IPS-15b (cell line): ENCODE data around the gene NAV2.

ENCODE experiments used
- H3K27me3 ChIP-seq: one replicate; pipeline ENCODE4 v1.6.1; 2013; ENCODE audit warnings: low read length; ENCODE audit not compliant: control insufficient read depth, insufficient read depth
- H3K36me3 ChIP-seq: one replicate; pipeline ENCODE4 v1.6.1; 2013; ENCODE audit warnings: low read length; ENCODE audit not compliant: control insufficient read depth, insufficient read depth
- H3K4me1 ChIP-seq: one replicate; pipeline ENCODE4 v1.6.1; 2013; ENCODE audit warnings: mild to moderate bottlenecking, low read length; ENCODE audit not compliant: control insufficient read depth, insufficient read depth
- H3K4me3 ChIP-seq: one replicate; pipeline ENCODE4 v1.5.1; 2013; ENCODE audit warnings: low read depth, low read length
- H3K9ac ChIP-seq: one replicate; pipeline ENCODE4 v1.6.1; 2013; ENCODE audit warnings: low read depth, mild to moderate bottlenecking, low read length
- H3K9me3 ChIP-seq: one replicate; pipeline ENCODE4 v1.6.1; 2013; ENCODE audit warnings: mild to moderate bottlenecking, low read length; ENCODE audit not compliant: control insufficient read depth, insufficient read depth

NAV2 gene

GRCh38 chr11:19984048-19984742, 271.6 kb downstream of the NAV2 start:
- Histone ChIP-seq H3K9ac (no peak overlapping the region), H3K4me1 (no peaks in the 10 kb centered on the region)

DNA sequence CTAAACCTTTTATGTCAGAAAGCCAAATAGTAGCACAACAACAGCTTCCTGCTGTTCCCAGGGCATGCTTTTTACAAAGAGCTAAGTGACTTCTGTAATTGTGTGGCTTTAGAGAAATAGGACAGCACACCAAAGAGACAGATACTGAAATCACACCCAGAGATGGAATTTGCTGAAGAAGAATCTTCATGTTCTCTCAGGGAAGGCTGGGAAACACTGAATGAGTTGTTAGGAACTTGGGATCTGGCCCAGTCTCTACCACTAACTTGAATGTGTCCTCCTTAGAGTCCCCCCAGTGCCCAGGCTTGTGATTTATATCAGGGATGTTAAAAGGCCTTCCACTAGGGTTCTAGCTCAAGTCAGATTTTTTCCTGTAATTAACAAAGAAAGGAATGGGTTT, 272.5 kb downstream of the NAV2 start:
- H3K4me1 ChIP-seq, result no peaks in the 10 kb centered on the region
- H3K36me3 ChIP-seq, result no peaks in the 10 kb centered on the region
- H3K9me3 ChIP-seq, result no peaks in the 10 kb centered on the region
- H3K27me3 ChIP-seq, result no peaks in the 10 kb centered on the region
- no peak overlapping the region for H3K4me3 ChIP-seq
- no peak overlapping the region for H3K9ac ChIP-seq

More at GRCh38 chr11:19984048-19984742, 271.6 kb downstream of the NAV2 start:
- Histone ChIP-seq H3K36me3 (no peaks in the 10 kb centered on the region), H3K4me3 (no peak overlapping the region), H3K27me3 (no peaks in the 10 kb centered on the region), H3K9me3 (no peaks in the 10 kb centered on the region)

DNA sequence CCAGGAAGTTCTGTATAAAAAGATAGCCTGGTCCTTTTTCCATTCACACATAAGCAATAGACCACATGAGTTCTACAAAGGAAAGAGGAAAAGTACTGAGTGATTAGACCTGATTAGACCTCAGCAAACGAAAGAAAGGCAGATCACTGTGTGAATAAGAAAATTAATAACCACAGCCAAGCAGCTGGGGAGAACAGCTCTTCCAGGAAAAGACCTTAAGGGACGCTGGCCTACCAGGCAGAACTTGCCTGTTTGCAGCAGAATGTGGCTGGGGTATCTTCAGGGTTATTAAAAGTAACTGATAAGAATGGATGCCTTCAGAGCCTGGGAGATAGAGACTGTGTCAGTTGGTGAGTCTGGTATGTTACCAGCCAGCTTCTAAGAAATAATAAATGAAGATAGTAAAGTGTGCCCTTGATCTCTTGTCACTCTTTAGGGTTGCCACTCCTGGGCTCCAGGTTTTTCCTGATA, 274.7 kb downstream of the NAV2 start:
- Histone ChIP-seq H3K36me3 (no peaks in the 10 kb centered on the region), H3K9ac (no peak overlapping the region), H3K27me3 (no peaks in the 10 kb centered on the region), H3K4me3 (no peak overlapping the region), H3K4me1 (no peaks in the 10 kb centered on the region), H3K9me3 (no peaks in the 10 kb centered on the region)

GRCh38 chr11:19988598-19988997, 276.0 kb downstream of the NAV2 start:
- H3K9ac ChIP-seq, result no peak overlapping the region
- no peak overlapping the region for H3K4me3 ChIP-seq
- no peaks in the 10 kb centered on the region for H3K36me3 ChIP-seq
- no peaks in the 10 kb centered on the region for H3K4me1 ChIP-seq
- no peaks in the 10 kb centered on the region for H3K27me3 ChIP-seq
- H3K9me3 ChIP-seq, result no peaks in the 10 kb centered on the region

GRCh38 chr11:19989191-19989590, 276.6 kb downstream of the NAV2 start:
- Histone ChIP-seq H3K9me3 (no peaks in the 10 kb centered on the region), H3K9ac (no peak overlapping the region), H3K4me3 (no peak overlapping the region), H3K36me3 (no peaks in the 10 kb centered on the region), H3K4me1 (no peaks in the 10 kb centered on the region), H3K27me3 (no peaks in the 10 kb centered on the region)

- H3K9me3 ChIP-seq, result no peaks in the 10 kb centered on the region
- H3K9ac ChIP-seq, result no peak overlapping the region
- H3K36me3 ChIP-seq, result no peaks in the 10 kb centered on the region
- H3K4me3 ChIP-seq, result no peak overlapping the region
- H3K27me3 ChIP-seq, result peaks cover 6% of the 10 kb centered on the region
- no peaks in the 10 kb centered on the region for H3K4me1 ChIP-seq
Measured at GRCh38 chr11:19992162-19992561, 279.5 kb downstream of the NAV2 start.

GRCh38 chr11:19992998-19993397, 280.4 kb downstream of the NAV2 start:
- Histone ChIP-seq H3K36me3 (no peaks in the 10 kb centered on the region), H3K4me3 (no peak overlapping the region), H3K27me3 (peaks cover 10% of the 10 kb centered on the region), H3K9ac (no peak overlapping the region), H3K9me3 (no peaks in the 10 kb centered on the region), H3K4me1 (no peaks in the 10 kb centered on the region)

DNA sequence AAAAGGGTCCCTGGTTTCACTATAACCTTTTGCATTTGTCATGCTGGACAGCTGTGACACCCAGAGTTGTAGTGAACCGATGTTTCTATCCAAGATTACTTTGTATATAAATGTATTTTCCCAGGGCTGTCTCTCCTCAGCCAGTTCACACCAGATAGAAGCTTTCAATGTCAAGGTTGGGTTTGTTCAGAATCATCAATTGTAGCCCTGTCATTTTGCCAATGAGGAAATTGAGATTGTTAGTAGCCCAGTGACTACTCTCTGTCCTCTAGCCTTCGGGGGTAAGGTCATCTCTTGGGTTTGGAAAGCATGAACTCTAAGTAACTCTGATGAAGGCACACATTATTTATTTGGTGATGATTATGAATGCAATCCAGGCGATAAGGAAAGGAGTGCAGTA, 282.0 kb downstream of the NAV2 start:
- peaks cover 21% of the 10 kb centered on the region for H3K27me3 ChIP-seq

DNA sequence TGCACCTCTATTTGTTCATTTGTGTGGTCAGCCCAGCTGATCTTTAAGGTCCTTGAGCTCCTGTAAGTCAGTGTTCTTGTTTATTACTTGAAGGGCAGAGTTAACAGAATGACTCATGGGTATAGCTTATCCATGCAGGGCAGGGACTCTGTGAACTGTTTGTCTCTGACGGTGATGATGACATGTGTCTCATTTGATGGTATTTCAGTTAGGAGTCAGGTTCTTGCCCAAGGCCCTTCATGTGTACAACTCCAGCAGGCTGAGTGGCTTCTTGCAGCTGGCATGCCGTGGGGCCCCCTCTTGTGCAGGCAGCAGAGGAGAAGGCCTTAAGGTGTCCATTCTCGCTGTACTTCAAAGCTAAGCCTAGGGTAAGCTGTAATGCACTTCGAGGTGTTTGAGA, 282.5 kb downstream of the NAV2 start:
- H3K4me3 ChIP-seq, result no peak overlapping the region
- H3K9me3 ChIP-seq, result no peaks in the 10 kb centered on the region
- H3K9ac ChIP-seq, result no peak overlapping the region
- H3K36me3 ChIP-seq, result no peaks in the 10 kb centered on the region
- peaks cover 21% of the 10 kb centered on the region for H3K27me3 ChIP-seq
- peaks cover 7% of the 10 kb centered on the region for H3K4me1 ChIP-seq

More for the DNA sequence above, 282.0 kb downstream of the NAV2 start:
- H3K9me3 ChIP-seq, result no peaks in the 10 kb centered on the region
- H3K36me3 ChIP-seq, result no peaks in the 10 kb centered on the region
- no peak overlapping the region for H3K4me3 ChIP-seq
- no peak overlapping the region for H3K9ac ChIP-seq
- peaks cover 2% of the 10 kb centered on the region for H3K4me1 ChIP-seq

- H3K4me3 ChIP-seq, result no peak overlapping the region
- peaks cover 21% of the 10 kb centered on the region for H3K27me3 ChIP-seq
- H3K9me3 ChIP-seq, result no peaks in the 10 kb centered on the region
- H3K36me3 ChIP-seq, result no peaks in the 10 kb centered on the region
- H3K4me1 ChIP-seq, result peaks cover 17% of the 10 kb centered on the region
- H3K9ac ChIP-seq, result no peak overlapping the region
Measured at GRCh38 chr11:19996571-19996970, 283.9 kb downstream of the NAV2 start.

GRCh38 chr11:20000022-20000350, 287.3 kb downstream of the NAV2 start:
- peaks cover 29% of the 10 kb centered on the region for H3K4me1 ChIP-seq
- no peaks in the 10 kb centered on the region for H3K36me3 ChIP-seq
- no peaks in the 10 kb centered on the region for H3K9me3 ChIP-seq
- H3K4me3 ChIP-seq, result no peak overlapping the region
- no peak overlapping the region for H3K9ac ChIP-seq
- peaks cover 27% of the 10 kb centered on the region for H3K27me3 ChIP-seq

DNA sequence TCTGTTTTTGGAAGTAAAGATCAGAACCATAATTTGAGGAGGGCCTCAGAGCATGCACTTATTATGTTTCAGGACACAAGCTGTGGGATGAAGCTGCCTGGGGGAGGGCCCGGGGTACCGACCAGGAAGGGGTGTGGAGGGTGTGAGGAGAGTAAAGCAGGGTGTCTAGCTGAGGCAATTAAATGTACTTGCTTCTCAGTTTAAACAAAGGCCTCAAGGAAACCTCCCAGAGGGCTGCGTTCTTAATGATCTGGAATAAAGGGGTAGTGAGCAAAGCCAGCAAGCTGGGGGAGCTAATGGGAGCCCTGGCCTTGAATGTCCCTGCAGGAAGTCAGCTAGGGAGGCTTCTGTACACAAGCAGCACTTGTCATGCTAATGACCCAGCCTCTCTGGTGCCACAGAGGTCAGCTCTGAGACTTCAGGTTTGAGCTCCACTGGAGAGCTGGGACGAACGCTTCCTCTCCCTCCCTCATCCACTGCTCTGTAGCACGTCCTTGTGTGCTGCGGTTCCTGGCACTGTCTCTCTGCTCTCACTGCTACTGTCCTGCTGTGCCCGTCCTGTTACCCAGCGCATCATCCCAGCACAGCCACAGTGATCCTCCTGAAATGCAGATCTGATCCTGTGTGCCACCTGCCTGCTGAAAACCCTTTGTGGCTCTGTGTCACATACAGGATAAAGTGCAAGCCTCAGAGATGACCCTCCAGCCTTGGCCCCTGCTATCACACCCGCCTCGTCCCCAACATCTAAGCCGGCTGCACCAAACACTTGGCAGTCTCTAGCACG, 287.9 kb downstream of the NAV2 start:
- no peaks in the 10 kb centered on the region for H3K9me3 ChIP-seq
- no peaks in the 10 kb centered on the region for H3K36me3 ChIP-seq
- no peak overlapping the region for H3K9ac ChIP-seq
- peak overlapping the region; percentile 14 for H3K4me3 ChIP-seq
- H3K27me3 ChIP-seq, result peaks cover 27% of the 10 kb centered on the region
- H3K4me1 ChIP-seq, result peaks cover 29% of the 10 kb centered on the region
